Left ventricle myocardium inferior (tissue), 1 donor: Measurements from ENCODE around the gene MYDGF. TPM values are rescaled to one million over a fixed set of nuclear protein-coding genes. Genes with fewer than 3 reads are reported as not detected.

Experiments
- DNase-seq: peaks from one replicate; pipeline ENCODE4 v3.0.0-alpha.2; 2020
- H3K27ac ChIP-seq: fragments of 200-600 bp; replicated peaks from 2 replicates; pipeline ENCODE4 v1.8.0; 2021
- H3K27me3 ChIP-seq: fragments of 200-600 bp; 2 replicates; pipeline ENCODE4 v1.8.0; 2021; ENCODE audit warnings: low read depth
- H3K36me3 ChIP-seq: fragments of 200-600 bp; 2 replicates; pipeline ENCODE4 v1.8.0; 2021
- H3K4me1 ChIP-seq: fragments of 200-600 bp; 2 replicates; pipeline ENCODE4 v1.8.0; 2021
- H3K4me3 ChIP-seq: fragments of 200-600 bp; 2 replicates; pipeline ENCODE4 v1.8.0; 2021; ENCODE audit warnings: mild to moderate bottlenecking, moderate library complexity
- H3K9me3 ChIP-seq: fragments of 200-600 bp; replicated peaks from 2 replicates; pipeline ENCODE4 v1.8.0; 2021
- intact Hi-C: fragments of 100-400 bp; cut with micrococcal nuclease; formaldehyde crosslinking; loops from one replicate; pipeline ENCODE4 v1.11.0; 2022
- total RNA-seq: library from RNA; stranded (reverse); fragmentation: NEBNext Ultra II Directional; extraction: Animal tissue kit (Norgen Biotek cat#: 25700); gene quantifications from one replicate; pipeline ENCODE4 v1.2.1, GENCODE V29; 2021
- TF ChIP-seq, protein P1 (sequence below): fragments of 200-600 bp; IDR thresholded peaks from 2 replicates; pipeline ENCODE4 v1.8.0; 2021; ENCODE audit warnings: antibody characterized with exemption, mild to moderate bottlenecking, borderline replicate concordance
- donor health status: DM: no; HTN: yes; CAD: no; lungs with severe emphysema.

The MYDGF gene
- total RNA-seq, 1 donor from 2014 or later: 26.3 TPM

DNA sequence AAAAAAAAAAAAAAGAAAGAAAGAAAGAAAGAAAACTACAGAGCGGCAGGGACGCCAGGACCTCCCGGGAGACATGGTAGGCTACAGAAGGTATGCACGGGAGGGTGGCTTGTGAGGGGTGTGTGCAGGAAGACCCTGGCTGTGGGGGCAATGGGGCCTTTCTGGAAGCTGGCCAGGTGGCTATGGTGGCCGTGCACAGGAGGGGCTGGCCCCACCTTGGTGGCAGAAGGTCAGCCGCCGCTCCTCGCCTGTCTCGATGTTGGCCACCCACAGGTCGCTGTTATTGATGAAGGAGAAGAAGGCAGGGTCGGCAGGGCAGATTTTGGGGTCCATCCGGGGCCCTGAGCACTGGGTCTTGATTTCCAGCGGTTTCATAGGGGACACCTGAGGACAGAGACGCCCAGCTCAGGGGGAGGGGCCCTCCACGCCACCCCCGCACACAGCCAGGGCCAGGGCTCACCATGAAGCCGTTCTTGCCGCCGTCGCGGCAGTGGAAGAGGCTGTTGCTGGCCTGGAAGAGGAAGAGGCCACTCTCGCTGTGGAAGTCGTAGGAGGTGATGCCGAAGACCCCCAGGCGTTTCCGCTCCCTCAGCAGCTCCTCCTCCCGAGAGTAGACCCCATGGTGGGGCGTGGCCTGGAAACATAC lies 33.7 kb upstream of the MYDGF start:
- no peak for DNase-seq
- H3K4me3 ChIP-seq: no peak overlapping the region
- H3K4me1 ChIP-seq: peaks cover 44% of the 10 kb centered on the region
- peaks cover 74% of the 10 kb centered on the region for H3K36me3 ChIP-seq
- TF ChIP-seq, protein P1, sequence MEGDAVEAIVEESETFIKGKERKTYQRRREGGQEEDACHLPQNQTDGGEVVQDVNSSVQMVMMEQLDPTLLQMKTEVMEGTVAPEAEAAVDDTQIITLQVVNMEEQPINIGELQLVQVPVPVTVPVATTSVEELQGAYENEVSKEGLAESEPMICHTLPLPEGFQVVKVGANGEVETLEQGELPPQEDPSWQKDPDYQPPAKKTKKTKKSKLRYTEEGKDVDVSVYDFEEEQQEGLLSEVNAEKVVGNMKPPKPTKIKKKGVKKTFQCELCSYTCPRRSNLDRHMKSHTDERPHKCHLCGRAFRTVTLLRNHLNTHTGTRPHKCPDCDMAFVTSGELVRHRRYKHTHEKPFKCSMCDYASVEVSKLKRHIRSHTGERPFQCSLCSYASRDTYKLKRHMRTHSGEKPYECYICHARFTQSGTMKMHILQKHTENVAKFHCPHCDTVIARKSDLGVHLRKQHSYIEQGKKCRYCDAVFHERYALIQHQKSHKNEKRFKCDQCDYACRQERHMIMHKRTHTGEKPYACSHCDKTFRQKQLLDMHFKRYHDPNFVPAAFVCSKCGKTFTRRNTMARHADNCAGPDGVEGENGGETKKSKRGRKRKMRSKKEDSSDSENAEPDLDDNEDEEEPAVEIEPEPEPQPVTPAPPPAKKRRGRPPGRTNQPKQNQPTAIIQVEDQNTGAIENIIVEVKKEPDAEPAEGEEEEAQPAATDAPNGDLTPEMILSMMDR: no peak
- peak overlapping the region; percentile 19 for H3K27ac ChIP-seq
- intact Hi-C loops: no loop called here
- H3K9me3 ChIP-seq: no peaks in the 10 kb centered on the region
- H3K27me3 ChIP-seq: no peaks in the 10 kb centered on the region

DNA sequence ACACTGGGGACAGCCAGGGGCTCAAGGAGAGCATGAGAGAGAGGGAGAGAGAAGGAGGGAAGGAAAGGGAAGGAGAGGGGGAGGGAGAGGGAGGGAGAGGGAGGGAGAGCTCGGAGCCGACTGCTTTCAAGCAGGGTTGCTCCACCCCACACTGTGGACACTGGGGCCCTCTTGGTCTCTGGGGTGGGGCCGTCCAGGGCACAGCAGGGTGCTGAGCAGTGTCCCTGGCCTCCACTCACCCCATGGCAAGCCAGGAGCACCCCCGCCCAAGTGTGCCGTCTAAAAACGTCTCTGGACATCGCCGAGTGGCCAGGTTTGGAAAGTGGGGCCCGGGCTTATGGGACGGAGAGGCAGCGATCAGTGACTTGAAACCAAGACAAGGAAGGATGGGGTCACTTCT lies 32.6 kb upstream of the MYDGF start:
- no peak overlapping the region for H3K4me3 ChIP-seq
- H3K4me1 ChIP-seq: peaks cover 34% of the 10 kb centered on the region
- intact Hi-C loops: no loop called here
- no peaks in the 10 kb centered on the region for H3K9me3 ChIP-seq
- DNase-seq: no peak
- TF ChIP-seq, protein P1: no peak
- H3K27ac ChIP-seq: no peak overlapping the region
- H3K36me3 ChIP-seq: peaks cover 84% of the 10 kb centered on the region
- no peaks in the 10 kb centered on the region for H3K27me3 ChIP-seq

DNA sequence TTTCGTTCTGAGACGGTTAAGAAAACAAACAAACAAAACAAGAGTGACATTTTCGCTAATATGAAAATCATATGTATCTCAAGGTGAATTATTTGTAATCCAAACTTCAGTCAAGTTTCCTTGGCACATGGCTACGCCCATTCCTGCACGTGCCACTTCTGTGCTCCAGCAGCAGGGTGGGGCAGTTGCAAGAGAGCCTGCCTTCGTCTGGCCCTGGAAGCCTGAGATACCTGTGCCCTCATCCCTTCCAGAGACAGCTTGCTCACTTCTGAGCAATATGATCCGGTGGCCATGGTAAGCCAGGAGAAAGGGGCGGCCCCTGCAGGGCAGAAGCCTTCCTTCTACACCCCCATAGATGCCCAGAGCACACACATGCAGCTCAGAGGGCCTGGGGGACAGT lies 31.4 kb upstream of the MYDGF start:
- DNase-seq: no peak
- no peak overlapping the region for H3K27ac ChIP-seq

DNA sequence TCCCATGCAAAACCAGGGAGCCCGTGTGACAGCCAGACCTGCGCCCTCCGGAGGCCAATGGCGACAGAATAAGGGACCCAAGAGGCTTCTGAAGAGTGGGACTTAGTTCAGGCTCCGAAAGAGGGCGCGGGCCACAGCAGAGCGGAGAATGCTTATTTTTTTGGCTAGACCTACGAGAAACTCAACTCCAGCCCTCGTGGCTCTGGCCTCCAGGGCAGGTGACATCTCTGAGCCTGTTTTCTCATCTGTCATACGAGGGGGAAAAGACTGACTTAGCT lies 30.5 kb upstream of the MYDGF start:
- no peak for DNase-seq
- no peak overlapping the region for H3K4me3 ChIP-seq
- H3K9me3 ChIP-seq: no peaks in the 10 kb centered on the region
- peaks cover 96% of the 10 kb centered on the region for H3K36me3 ChIP-seq
- H3K4me1 ChIP-seq: peaks cover 20% of the 10 kb centered on the region
- H3K27ac ChIP-seq: no peak overlapping the region
- intact Hi-C loops: no loop called here
- TF ChIP-seq, protein P1: no peak
- no peaks in the 10 kb centered on the region for H3K27me3 ChIP-seq

More for the DNA sequence above, 31.4 kb upstream of the MYDGF start:
- TF ChIP-seq, protein P1: no peak
- Histone ChIP-seq H3K9me3 (no peaks in the 10 kb centered on the region), H3K27me3 (no peaks in the 10 kb centered on the region), H3K4me3 (no peak overlapping the region), H3K36me3 (peaks cover 92% of the 10 kb centered on the region), H3K4me1 (peaks cover 22% of the 10 kb centered on the region)
- intact Hi-C loops: no loop called here

DNA sequence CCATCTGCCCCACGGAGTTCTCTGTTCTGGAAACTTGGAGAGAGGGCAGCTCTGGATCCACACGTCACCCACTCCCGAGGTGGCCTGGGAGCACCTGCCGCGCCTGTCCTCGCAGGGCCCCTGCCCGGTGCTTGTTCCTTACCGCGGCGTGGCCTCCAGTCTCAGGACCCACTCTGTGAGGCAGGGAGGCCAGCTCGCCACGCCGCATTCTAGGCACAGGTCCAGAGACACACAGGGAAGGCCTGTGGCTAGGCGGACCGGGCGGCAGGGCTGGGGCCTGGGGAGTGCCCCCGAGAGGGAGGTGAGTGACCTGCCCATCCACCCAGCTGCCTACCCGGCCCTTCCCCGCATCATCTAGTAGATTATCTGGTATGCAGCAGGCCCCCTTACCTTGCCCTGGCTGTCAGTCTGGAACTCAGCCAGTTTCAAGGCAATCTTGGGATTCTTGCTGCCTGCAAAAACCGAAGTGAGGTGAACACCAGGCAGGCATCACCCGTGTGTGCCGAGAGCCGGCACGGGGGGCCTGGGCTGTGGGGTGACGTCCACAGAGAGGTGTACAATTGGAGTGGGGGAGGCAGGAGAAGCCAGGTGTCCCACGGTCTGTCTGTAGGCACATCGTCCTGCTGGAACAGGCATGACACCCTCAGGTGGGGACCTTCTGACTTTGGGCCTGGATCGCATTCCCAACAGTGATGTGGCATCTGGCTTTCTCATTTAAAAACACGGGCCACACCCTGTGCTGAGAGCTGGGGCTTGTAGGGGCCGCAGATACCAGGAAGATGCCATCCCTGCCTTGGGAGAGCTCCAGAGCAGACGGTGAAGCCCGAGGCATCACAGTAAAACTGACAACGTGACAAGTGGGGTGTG lies 29.9 kb upstream of the MYDGF start:
- Histone ChIP-seq H3K27me3 (no peaks in the 10 kb centered on the region), H3K4me3 (no peak overlapping the region), H3K9me3 (no peaks in the 10 kb centered on the region), H3K4me1 (peaks cover 24% of the 10 kb centered on the region), H3K27ac (no peak overlapping the region), H3K36me3 (peaks cover 96% of the 10 kb centered on the region)
- no peak for DNase-seq
- intact Hi-C loops: no loop called here
- TF ChIP-seq, protein P1: no peak
